Kidney epithelial cell (primary cell): ENCODE data around the gene TYROBP. TPM values are rescaled to one million over a fixed set of nuclear protein-coding genes. Genes with fewer than 3 reads are reported as not detected.
"Not testable (repeated sequence)": the region's sequence is repeated elsewhere in the genome, so short reads cannot be mapped to it uniquely, and the experiment has no call there.

ENCODE experiments used
- DNase-seq: peaks from one replicate; pipeline ENCODE4 v3.0.0-alpha.2; 2010; ENCODE audit warnings: low read depth
- H3K27me3 ChIP-seq: 2 replicates; pipeline ENCODE4 v1.6.0; 2011; ENCODE audit warnings: low read length; ENCODE audit not compliant: control insufficient read depth, insufficient read depth
- H3K36me3 ChIP-seq: 2 replicates; pipeline ENCODE4 v1.5.1; 2011; ENCODE audit warnings: low read length; ENCODE audit not compliant: control insufficient read depth, insufficient read depth
- H3K4me3 ChIP-seq: 2 replicates; pipeline ENCODE4 v1.5.1; 2011; ENCODE audit warnings: low read depth, mild to moderate bottlenecking, control low read depth, low read length
- total RNA-seq: library from RNA; depleted of rRNA; stranded (reverse); fragments of >200 nt; gene quantifications from 2 replicates; pipeline ENCODE4 v1.2.3, GENCODE V29; 2015
- TF ChIP-seq, protein P1 (sequence below): IDR thresholded peaks from 2 replicates; pipeline ENCODE4 v1.5.1; 2011; ENCODE audit warnings: mild to moderate bottlenecking, moderate library complexity, low read length, control low read depth, inconsistent platforms; ENCODE audit not compliant: insufficient read depth, poor library complexity, severe bottlenecking

Gene TYROBP
- total RNA-seq, 1 donor from 2014 or later = not detected

DNA sequence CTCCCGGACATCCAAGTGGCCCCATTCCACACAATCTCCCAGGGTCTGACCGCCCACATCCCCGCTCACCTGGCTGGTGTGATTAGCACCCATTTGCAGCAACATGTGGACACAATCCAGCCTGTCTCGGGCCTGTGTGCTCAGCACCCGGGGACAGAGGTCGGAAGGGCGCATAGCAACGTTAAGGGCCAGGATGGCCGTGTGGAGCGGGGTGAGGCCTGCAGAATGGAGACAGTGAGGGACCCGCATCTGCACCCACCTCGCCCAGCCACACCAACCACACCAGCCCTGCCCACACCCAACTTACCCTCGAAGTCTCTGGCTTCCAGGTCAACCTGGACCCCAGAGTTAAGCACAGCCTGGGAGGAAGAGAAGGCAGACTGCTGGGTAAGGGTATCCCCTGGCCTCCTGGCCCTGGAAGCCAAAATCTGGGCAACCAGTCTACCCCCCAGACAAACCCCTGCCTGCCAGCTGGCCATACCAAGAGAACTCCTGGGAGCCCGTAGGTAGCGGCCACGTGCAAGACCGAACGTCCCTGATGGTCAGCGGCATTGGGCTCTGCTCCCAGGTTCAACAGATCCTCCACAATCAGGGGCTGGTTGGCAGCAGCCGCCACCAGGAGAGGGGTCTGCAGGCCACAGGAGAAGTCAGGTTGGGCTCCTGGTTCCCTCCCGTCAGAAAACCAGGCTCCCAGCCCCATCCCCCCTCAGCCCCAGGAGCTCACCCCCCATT, 12.0 kb downstream of the TYROBP start:
- TF ChIP-seq, protein P1, sequence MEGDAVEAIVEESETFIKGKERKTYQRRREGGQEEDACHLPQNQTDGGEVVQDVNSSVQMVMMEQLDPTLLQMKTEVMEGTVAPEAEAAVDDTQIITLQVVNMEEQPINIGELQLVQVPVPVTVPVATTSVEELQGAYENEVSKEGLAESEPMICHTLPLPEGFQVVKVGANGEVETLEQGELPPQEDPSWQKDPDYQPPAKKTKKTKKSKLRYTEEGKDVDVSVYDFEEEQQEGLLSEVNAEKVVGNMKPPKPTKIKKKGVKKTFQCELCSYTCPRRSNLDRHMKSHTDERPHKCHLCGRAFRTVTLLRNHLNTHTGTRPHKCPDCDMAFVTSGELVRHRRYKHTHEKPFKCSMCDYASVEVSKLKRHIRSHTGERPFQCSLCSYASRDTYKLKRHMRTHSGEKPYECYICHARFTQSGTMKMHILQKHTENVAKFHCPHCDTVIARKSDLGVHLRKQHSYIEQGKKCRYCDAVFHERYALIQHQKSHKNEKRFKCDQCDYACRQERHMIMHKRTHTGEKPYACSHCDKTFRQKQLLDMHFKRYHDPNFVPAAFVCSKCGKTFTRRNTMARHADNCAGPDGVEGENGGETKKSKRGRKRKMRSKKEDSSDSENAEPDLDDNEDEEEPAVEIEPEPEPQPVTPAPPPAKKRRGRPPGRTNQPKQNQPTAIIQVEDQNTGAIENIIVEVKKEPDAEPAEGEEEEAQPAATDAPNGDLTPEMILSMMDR = no peak
- H3K36me3 ChIP-seq = peaks cover 1% of the 10 kb centered on the region
- DNase-seq = no peak
- H3K4me3 ChIP-seq = no peak overlapping the region
- no peaks in the 10 kb centered on the region for H3K27me3 ChIP-seq

DNA sequence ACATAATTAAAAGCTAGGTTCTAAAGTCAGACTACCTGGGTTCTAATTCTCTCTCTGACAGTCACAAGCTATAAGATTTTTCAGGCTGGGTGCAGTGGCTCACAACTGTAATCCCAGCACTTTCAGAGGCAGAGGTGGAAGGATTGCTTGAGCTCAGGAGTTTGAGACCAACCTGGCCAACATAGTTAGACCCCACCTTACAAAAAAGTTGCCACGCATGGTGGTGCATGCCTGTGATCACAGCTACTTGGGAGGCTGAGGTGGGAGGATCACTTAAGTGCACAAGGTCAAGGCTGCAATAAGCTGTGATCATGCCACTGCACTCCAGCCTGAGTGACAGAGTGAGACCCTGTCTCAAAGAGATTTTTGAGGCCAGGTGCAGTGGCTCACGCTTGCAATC, 13.8 kb downstream of the TYROBP start:
- H3K27me3 ChIP-seq = no peaks in the 10 kb centered on the region
- H3K36me3 ChIP-seq = peaks cover 4% of the 10 kb centered on the region
- TF ChIP-seq, protein P1 = no peak
- DNase-seq = no peak
- no peak overlapping the region for H3K4me3 ChIP-seq

DNA sequence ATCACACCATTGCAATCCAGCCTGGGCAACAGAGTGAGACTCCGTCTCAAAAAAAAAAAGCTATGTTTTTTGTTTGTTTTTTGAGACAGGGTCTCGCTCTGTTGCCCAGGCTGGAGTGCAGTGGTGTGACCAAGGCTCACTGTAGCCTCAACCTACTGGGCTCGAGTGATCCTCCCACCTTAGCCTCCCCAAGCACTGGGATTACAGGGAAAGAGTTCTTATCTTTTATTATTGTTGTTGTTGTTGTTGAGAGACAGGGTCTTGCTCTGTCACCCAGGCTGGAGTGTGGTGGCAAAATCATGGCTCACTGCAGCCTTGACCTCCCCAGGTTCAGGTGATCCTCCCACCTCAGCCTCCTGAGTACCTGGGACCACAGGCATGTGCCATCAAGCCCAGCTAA, 16.3 kb downstream of the TYROBP start:
- not testable (repeated sequence) for DNase-seq, H3K4me3 ChIP-seq, H3K36me3 ChIP-seq, H3K27me3 ChIP-seq

DNA sequence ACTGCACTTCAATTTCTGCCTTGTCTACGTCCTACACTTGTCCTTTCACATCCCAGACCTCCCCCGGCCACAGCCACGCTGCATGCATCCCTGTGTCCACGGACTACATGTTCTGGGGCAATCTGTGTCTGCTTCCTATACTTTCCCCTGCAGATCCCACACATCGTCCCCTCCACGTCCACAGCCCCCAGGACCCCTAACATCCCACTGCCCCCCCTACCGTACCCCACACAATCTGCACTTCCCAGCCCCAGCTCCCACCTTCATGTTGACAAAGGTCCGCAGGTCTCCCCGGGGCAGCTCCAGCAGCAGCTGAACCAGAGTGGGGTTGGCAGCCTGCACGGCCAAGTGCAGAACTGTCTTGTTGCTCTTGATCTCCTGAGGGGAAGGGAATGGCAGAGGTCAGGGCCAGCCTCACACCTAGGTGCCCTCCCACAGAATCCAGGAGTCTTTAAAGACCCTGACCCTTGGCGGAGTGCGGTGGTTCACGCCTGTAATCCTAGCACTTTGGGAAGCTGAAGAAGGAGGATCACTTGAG, 17.9 kb downstream of the TYROBP start:
- no peak for DNase-seq
- Histone ChIP-seq H3K36me3 (peaks cover 3% of the 10 kb centered on the region), H3K27me3 (no peaks in the 10 kb centered on the region), H3K4me3 (no peak overlapping the region)
- TF ChIP-seq, protein P1 = no peak

DNA sequence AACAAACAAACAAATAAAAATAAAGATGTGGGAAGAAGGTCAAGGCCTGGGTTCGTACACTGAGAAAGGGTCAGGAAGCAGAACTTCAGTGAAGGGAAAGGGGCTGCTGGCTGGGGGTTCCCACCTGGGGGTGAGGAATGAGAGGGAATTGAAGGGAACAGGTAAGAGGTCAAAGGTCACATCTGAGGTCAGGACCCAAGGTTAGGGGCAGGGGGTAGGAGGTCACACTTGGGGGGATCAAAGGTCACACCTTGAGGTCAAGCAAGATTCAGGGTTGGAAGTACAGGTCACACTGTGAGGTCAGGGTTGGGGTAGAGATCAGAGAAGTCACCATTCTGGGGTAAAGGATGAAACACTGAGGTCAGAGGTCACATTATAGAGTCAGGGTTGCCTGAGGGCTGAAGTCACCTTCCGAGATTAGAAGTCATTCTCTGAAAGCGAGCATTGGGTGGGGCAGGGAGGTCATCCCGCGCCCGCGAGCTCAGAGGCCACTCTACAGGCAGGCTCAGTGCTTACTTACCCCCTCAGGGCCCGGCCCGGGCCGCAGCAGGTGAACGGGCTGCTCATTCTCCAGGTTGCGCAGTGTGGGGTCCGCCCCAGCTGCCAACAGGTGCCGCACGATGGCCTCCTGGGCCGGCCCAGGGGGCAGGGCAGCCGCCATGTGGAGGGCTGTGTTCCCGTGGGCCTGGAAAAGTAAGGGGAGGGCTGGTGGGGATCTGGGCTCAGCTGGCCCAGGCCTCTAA, 18.6 kb downstream of the TYROBP start:
- no peak for DNase-seq
- Histone ChIP-seq H3K4me3 (no peak overlapping the region), H3K36me3 (peaks cover 3% of the 10 kb centered on the region), H3K27me3 (no peaks in the 10 kb centered on the region)
- TF ChIP-seq, protein P1 = no peak

DNA sequence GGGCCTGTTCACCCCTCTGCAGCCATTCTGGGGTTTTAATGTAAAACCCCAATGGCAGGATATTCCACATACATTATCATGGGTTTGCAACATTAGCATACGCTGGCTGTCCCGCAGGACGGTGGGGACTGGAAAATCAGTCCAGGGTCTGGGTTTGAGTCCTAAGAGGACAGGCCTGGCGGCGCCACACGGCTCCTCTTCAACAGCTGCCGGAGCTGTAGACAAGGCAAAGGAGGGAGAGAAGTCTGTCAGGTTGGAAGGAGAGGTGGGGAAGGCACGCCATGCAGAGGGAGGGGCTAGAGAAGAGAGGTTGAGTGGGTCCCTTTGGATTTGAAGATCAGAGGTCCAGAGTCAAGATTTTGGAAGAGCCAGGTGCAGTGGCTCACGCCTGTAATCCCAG, 19.7 kb downstream of the TYROBP start:
- TF ChIP-seq, protein P1 = no peak
- no peak for DNase-seq
- Histone ChIP-seq H3K4me3 (no peak overlapping the region), H3K27me3 (no peaks in the 10 kb centered on the region), H3K36me3 (peaks cover 3% of the 10 kb centered on the region)
